Sigmoid colon (tissue), 4 donors: ENCODE measurements around the gene SFRP2.

Source experiments
- EP300 ChIP-seq, 4 donors: sonication (generic); formaldehyde crosslinking; IDR thresholded peaks; one replicate each; pipeline ENCODE4 v1.6.1; 2017; ENCODE audit warnings: antibody characterized with exemption in 4 of 4
- POLR2A ChIP-seq, 2 donors: fragments of 450-650 bp; IDR thresholded peaks; one replicate each; pipeline ENCODE4 v1.6.1; 2016; ENCODE audit warnings: antibody characterized with exemption in 2 of 2, mild to moderate bottlenecking in 2 of 2, moderate library complexity in 2 of 2
- POLR2AphosphoS5 ChIP-seq, 4 donors: sonication (generic); formaldehyde crosslinking; IDR thresholded peaks; one replicate each; pipeline ENCODE4 v1.6.1; 2017; ENCODE audit warnings: antibody characterized with exemption in 4 of 4
- TF ChIP-seq, protein P1 (sequence below), 4 experiments: fragments of 450-650 bp in 3 of 4; fragments of 200-600 bp in 1 of 4; IDR thresholded peaks; one replicate each; pipeline ENCODE4 v1.5.1; 2016 to 2019; ENCODE audit warnings: antibody characterized with exemption in 4 of 4, mild to moderate bottlenecking in 3 of 4, moderate library complexity in 2 of 4

- TF ChIP-seq POLR2AphosphoS5 (IDR thresholded peaks at IDR 0.05) (no peak), POLR2A (IDR thresholded peaks at IDR 0.05) (no peak), EP300 (IDR thresholded peaks at IDR 0.05) (no peak)
- TF ChIP-seq, protein P1, sequence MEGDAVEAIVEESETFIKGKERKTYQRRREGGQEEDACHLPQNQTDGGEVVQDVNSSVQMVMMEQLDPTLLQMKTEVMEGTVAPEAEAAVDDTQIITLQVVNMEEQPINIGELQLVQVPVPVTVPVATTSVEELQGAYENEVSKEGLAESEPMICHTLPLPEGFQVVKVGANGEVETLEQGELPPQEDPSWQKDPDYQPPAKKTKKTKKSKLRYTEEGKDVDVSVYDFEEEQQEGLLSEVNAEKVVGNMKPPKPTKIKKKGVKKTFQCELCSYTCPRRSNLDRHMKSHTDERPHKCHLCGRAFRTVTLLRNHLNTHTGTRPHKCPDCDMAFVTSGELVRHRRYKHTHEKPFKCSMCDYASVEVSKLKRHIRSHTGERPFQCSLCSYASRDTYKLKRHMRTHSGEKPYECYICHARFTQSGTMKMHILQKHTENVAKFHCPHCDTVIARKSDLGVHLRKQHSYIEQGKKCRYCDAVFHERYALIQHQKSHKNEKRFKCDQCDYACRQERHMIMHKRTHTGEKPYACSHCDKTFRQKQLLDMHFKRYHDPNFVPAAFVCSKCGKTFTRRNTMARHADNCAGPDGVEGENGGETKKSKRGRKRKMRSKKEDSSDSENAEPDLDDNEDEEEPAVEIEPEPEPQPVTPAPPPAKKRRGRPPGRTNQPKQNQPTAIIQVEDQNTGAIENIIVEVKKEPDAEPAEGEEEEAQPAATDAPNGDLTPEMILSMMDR (IDR thresholded peaks at IDR 0.05): no peak
Measured at GRCh38 chr4:153790962-153791551, 2.2 kb upstream of the SFRP2 start.
